BLaER1 (cell line): ENCODE measurements around the gene GAS7.

Experiments used
- H3K27ac ChIP-seq: shearing (Covaris generic); formaldehyde crosslinking; 2 replicates; pipeline ENCODE4 v1.8.1; 2022
- H3K27me3 ChIP-seq: shearing (Covaris generic); formaldehyde crosslinking; 2 replicates; pipeline ENCODE4 v1.8.1; 2022
- H3K36me3 ChIP-seq: shearing (Covaris generic); formaldehyde crosslinking; 2 replicates; pipeline ENCODE4 v1.8.1; 2022
- H3K4me1 ChIP-seq: shearing (Covaris generic); formaldehyde crosslinking; 2 replicates; pipeline ENCODE4 v1.8.1; 2022
- H3K4me2 ChIP-seq: shearing (Covaris generic); formaldehyde crosslinking; 2 replicates; pipeline ENCODE4 v1.8.1; 2022
- H3K4me3 ChIP-seq: shearing (Covaris generic); formaldehyde crosslinking; 2 replicates; pipeline ENCODE4 v1.8.1; 2022
- H3K9ac ChIP-seq: shearing (Covaris generic); formaldehyde crosslinking; 2 replicates; pipeline ENCODE4 v1.8.1; 2022
- H3K9me3 ChIP-seq: shearing (Covaris generic); formaldehyde crosslinking; 2 replicates; pipeline ENCODE4 v1.8.1; 2022
- H4K20me1 ChIP-seq: shearing (Covaris generic); formaldehyde crosslinking; 2 replicates; pipeline ENCODE4 v1.8.1; 2022
- Cebpa-rat ChIP-seq: shearing (Covaris generic); IDR thresholded peaks from 2 replicates; pipeline ENCODE4 v1.8.1; 2022

Gene GAS7

GRCh38 chr17:9874722-9875121 lies 323.7 kb downstream of the GAS7 start:
- Histone ChIP-seq H3K9ac (no peak overlapping the region), H3K4me3 (no peak overlapping the region), H3K4me2 (no peak overlapping the region), H3K4me1 (peaks cover 6% of the 10 kb centered on the region; the same call in 1 of the 2 replicates), H3K9me3 (no peaks in the 10 kb centered on the region), H3K36me3 (no peaks in the 10 kb centered on the region), H3K27ac (no peak overlapping the region), H4K20me1 (no peaks in the 10 kb centered on the region), H3K27me3 (no peaks in the 10 kb centered on the region)
- no peak for TF ChIP-seq Cebpa-rat

DNA sequence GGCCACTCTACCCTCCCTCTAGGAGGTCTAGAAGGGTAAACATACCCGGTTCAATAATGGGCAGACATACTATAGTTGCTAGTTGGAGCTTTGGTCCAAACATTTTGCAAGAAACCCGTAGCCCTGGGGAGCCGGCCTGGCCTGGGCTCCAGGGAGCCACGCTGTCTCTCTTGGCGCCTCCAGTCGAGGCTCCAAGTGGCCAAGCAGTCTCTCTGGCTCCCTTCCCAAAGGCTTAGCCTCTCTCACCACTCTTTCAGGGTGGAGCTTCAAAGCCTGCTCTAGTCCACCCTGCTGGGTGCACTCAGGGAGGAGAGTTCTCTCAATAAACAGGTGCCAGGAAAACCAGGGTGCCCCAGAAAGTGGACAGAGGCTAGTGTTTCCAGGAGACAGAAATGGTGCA lies 325.6 kb downstream of the GAS7 start:
- Histone ChIP-seq H3K36me3 (no peaks in the 10 kb centered on the region), H3K4me3 (no peak overlapping the region), H4K20me1 (no peaks in the 10 kb centered on the region), H3K4me2 (no peak overlapping the region), H3K9me3 (no peaks in the 10 kb centered on the region), H3K27me3 (no peaks in the 10 kb centered on the region), H3K9ac (no peak overlapping the region), H3K4me1 (peaks cover 6% of the 10 kb centered on the region; the same call in 1 of the 2 replicates), H3K27ac (no peak overlapping the region)
- no peak for TF ChIP-seq Cebpa-rat

- H3K27ac ChIP-seq: no peak overlapping the region
- H3K4me1 ChIP-seq: no peaks in the 10 kb centered on the region
- no peak overlapping the region for H3K4me2 ChIP-seq
- no peak overlapping the region for H3K9ac ChIP-seq
- H4K20me1 ChIP-seq: no peaks in the 10 kb centered on the region
- no peaks in the 10 kb centered on the region; the same call in 1 of the 2 replicates for H3K9me3 ChIP-seq
- H3K4me3 ChIP-seq: no peak overlapping the region
- TF ChIP-seq Cebpa-rat: no peak
- no peaks in the 10 kb centered on the region for H3K27me3 ChIP-seq
- H3K36me3 ChIP-seq: no peaks in the 10 kb centered on the region
Observed at GRCh38 chr17:9868552-9868951, 329.9 kb downstream of the GAS7 start.

GRCh38 chr17:9865586-9865985 lies 332.8 kb downstream of the GAS7 start:
- H3K9me3 ChIP-seq: peaks cover 4% of the 10 kb centered on the region; the same call in 1 of the 2 replicates
- no peak for TF ChIP-seq Cebpa-rat
- H3K4me3 ChIP-seq: no peak overlapping the region
- no peak overlapping the region for H3K4me2 ChIP-seq
- no peaks in the 10 kb centered on the region for H3K27me3 ChIP-seq
- no peaks in the 10 kb centered on the region for H3K36me3 ChIP-seq
- no peak overlapping the region for H3K9ac ChIP-seq
- no peaks in the 10 kb centered on the region for H4K20me1 ChIP-seq
- H3K4me1 ChIP-seq: no peaks in the 10 kb centered on the region
- H3K27ac ChIP-seq: no peak overlapping the region

DNA sequence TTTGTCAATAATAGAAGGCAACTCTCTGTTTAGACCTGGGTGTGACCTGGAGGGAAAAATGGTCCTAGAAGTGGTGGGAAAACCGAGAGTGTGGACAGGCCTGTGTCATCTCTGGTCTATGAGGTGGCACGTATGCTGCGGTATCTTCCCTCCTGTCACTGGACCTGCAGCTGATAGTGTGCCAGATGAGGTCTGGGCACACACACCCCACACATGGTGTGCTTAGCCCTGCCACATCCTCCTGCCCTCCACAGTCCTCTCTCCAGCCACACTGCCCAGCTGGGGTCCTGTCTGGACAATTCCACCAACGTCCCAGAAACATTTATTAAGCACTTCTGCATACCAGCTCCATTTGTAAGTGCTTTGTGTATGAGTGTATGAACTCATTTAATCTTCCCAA lies 335.5 kb downstream of the GAS7 start:
- H3K4me2 ChIP-seq: no peak overlapping the region
- H3K9me3 ChIP-seq: peaks cover 12% of the 10 kb centered on the region; the same call in 1 of the 2 replicates
- no peaks in the 10 kb centered on the region for H3K36me3 ChIP-seq
- no peak overlapping the region for H3K27ac ChIP-seq
- H3K27me3 ChIP-seq: no peaks in the 10 kb centered on the region
- H3K9ac ChIP-seq: no peak overlapping the region
- no peak overlapping the region for H3K4me3 ChIP-seq
- no peaks in the 10 kb centered on the region for H3K4me1 ChIP-seq
- H4K20me1 ChIP-seq: no peaks in the 10 kb centered on the region
- no peak for TF ChIP-seq Cebpa-rat

GRCh38 chr17:9862220-9862619 lies 336.2 kb downstream of the GAS7 start:
- Histone ChIP-seq H3K4me2 (no peak overlapping the region), H3K4me3 (no peak overlapping the region), H3K4me1 (no peaks in the 10 kb centered on the region), H3K9ac (no peak overlapping the region), H3K36me3 (no peaks in the 10 kb centered on the region), H3K9me3 (peaks cover 16% of the 10 kb centered on the region; the same call in 1 of the 2 replicates), H3K27ac (no peak overlapping the region), H3K27me3 (no peaks in the 10 kb centered on the region), H4K20me1 (no peaks in the 10 kb centered on the region)
- TF ChIP-seq Cebpa-rat: no peak

DNA sequence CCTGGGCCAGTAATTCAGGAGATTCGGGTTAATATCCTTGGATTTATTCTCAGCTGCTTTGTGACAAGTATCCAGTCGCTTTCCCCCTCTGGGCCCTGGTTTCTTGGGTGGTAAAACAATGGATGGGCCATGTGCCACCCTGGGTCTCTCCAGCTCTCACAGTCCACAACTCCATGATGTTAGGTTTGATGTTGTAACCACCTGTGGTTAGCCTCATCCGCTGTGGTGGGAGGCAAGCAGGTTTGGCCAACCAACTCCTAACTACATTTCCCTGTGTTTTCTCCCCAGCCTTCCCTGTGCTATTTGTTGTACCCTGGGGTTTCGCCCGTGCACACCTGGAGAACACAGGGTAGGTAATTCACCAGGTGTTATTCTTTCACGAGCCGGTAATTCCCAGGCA lies 337.6 kb downstream of the GAS7 start:
- no peaks in the 10 kb centered on the region for H3K36me3 ChIP-seq
- no peaks in the 10 kb centered on the region for H4K20me1 ChIP-seq
- H3K4me1 ChIP-seq: no peaks in the 10 kb centered on the region
- H3K27me3 ChIP-seq: no peaks in the 10 kb centered on the region
- no peak overlapping the region for H3K27ac ChIP-seq
- H3K4me3 ChIP-seq: no peak overlapping the region
- H3K9me3 ChIP-seq: peaks cover 17% of the 10 kb centered on the region; the same call in 1 of the 2 replicates
- H3K4me2 ChIP-seq: no peak overlapping the region
- H3K9ac ChIP-seq: no peak overlapping the region
- no peak for TF ChIP-seq Cebpa-rat
